ENCODE measurements around the gene SPATC1L.

- TF ChIP-seq CTCF (IDR thresholded peaks at IDR 0.05; ENCODE audit: control extremely low read depth in 1 of 3, insufficient read depth in 1 of 3, low read depth in 1 of 3, low read length in 3 of 3), result no peak
- no peak for TF ChIP-seq SP2 (IDR thresholded peaks at IDR 0.05; ENCODE audit: low read length)
- TF ChIP-seq MAX (IDR thresholded peaks at IDR 0.05), result no peak
Measured at GRCh38 chr21:46111193-46111571, 73.1 kb downstream of the SPATC1L start.
